Mesodermal cell (in vitro differentiated cells): ENCODE data around the gene ATXN2.
"Not testable (repeated sequence)": the region's sequence is repeated elsewhere in the genome, so short reads cannot be mapped to it uniquely, and the experiment has no call there.

Source experiments
- H3K27ac ChIP-seq: 2 replicates; pipeline ENCODE4 v1.7.0; 2013; ENCODE audit warnings: mild to moderate bottlenecking, low read depth, low read length, moderate library complexity; ENCODE audit not compliant: severe bottlenecking
- H3K36me3 ChIP-seq: 2 replicates; pipeline ENCODE4 v1.7.1; 2013; ENCODE audit warnings: mild to moderate bottlenecking, low read length, moderate library complexity; ENCODE audit not compliant: control insufficient read depth, insufficient read depth
- H3K4me1 ChIP-seq: one replicate; pipeline ENCODE4 v1.7.1; 2013; ENCODE audit warnings: mild to moderate bottlenecking, low read length; ENCODE audit not compliant: insufficient read depth, control insufficient read depth, poor library complexity, severe bottlenecking
- H3K4me3 ChIP-seq: 2 replicates; pipeline ENCODE4 v1.7.0; 2013; ENCODE audit warnings: low read length, control low read depth, mild to moderate bottlenecking; ENCODE audit not compliant: insufficient read depth, poor library complexity, severe bottlenecking; ENCODE audit errors: extremely low read depth
- H3K9me3 ChIP-seq: 2 replicates; pipeline ENCODE4 v1.7.1; 2013; ENCODE audit warnings: mild to moderate bottlenecking, low read length, moderate library complexity; ENCODE audit not compliant: control insufficient read depth
- WGBS, 2 experiments: methylation state at CpG; one replicate each; pipeline ENCODE4 v1.1.5; 2013; ENCODE audit warnings: missing lambda C conversion rate in 2 of 2; ENCODE audit not compliant: insufficient coverage in 2 of 2; 5-methylcytosine and 5-hydroxymethylcytosine counted together

The ATXN2 gene

GRCh38 chr12:111600205-111600642 lies 1.1 kb upstream of the ATXN2 start:
- H3K36me3 ChIP-seq = no peaks in the 10 kb centered on the region
- 40% methylated on average over 1 of the region's 5 CpGs; no CpG with 5 or more reads in 1 of the 2 experiments for WGBS, 2 experiments

GRCh38 chr12:111599453-111600204 lies 514 bp upstream of the ATXN2 start:
- Histone ChIP-seq H3K9me3 (no peaks in the 10 kb centered on the region), H3K4me3 (peak overlapping the region; percentile 98), H3K27ac (peak overlapping the region; percentile 97), H3K36me3 (no peaks in the 10 kb centered on the region), H3K4me1 (peaks cover 9% of the 10 kb centered on the region)
- WGBS, 2 experiments = 1% methylated on average over 25 to 42 of the region's 56 CpGs

More at GRCh38 chr12:111600205-111600642, 1.1 kb upstream of the ATXN2 start:
- Histone ChIP-seq H3K9me3 (no peaks in the 10 kb centered on the region), H3K27ac (peak overlapping the region; percentile 97), H3K4me1 (peaks cover 9% of the 10 kb centered on the region), H3K4me3 (peak overlapping the region; percentile 98)

- Histone ChIP-seq H3K36me3 (peaks cover 6% of the 10 kb centered on the region), H3K9me3 (no peaks in the 10 kb centered on the region), H3K4me3 (peak overlapping the region; percentile 98), H3K4me1 (peaks cover 9% of the 10 kb centered on the region), H3K27ac (peak overlapping the region; percentile 83)
- WGBS, 2 experiments = 0% methylated on average over 33 to 39 of the region's 67 CpGs
These were observed 1.1 kb downstream of the ATXN2 start for GRCh38 chr12:111597831-111598636.

- H3K4me3 ChIP-seq = peak overlapping the region; percentile 98
- peaks cover 6% of the 10 kb centered on the region for H3K36me3 ChIP-seq
- H3K27ac ChIP-seq = peak overlapping the region; percentile 83
- H3K9me3 ChIP-seq = no peaks in the 10 kb centered on the region
- 1 to 4% methylated on average over 19 to 26 of the region's 33 CpGs for WGBS, 2 experiments
- peaks cover 9% of the 10 kb centered on the region for H3K4me1 ChIP-seq
These were observed 1.9 kb downstream of the ATXN2 start for GRCh38 chr12:111596985-111597830.

- H3K4me1 ChIP-seq, H3K9me3 ChIP-seq, H3K4me3 ChIP-seq, H3K27ac ChIP-seq: not testable (repeated sequence)
- WGBS, 2 experiments = 92 to 94% methylated on average over 10 to 12 of the region's 15 CpGs
- H3K36me3 ChIP-seq = peaks cover 13% of the 10 kb centered on the region
These were observed 3.7 kb downstream of the ATXN2 start for GRCh38 chr12:111595341-111595835.

- not testable (repeated sequence) for H3K9me3 ChIP-seq
- WGBS, 2 experiments = 89 to 91% methylated on average over 5 to 6 of the region's 6 CpGs
These were observed 7.6 kb downstream of the ATXN2 start for GRCh38 chr12:111591399-111592010.

GRCh38 chr12:111590552-111590951 lies 8.6 kb downstream of the ATXN2 start:
- Histone ChIP-seq H3K4me3 (no peak overlapping the region), H3K4me1 (no peaks in the 10 kb centered on the region), H3K9me3 (no peaks in the 10 kb centered on the region), H3K27ac (no peak overlapping the region), H3K36me3 (peaks cover 33% of the 10 kb centered on the region)
- WGBS, 2 experiments = 91 to 100% methylated on average over 4 of the region's 6 CpGs

More at GRCh38 chr12:111591399-111592010, 7.6 kb downstream of the ATXN2 start:
- H3K36me3 ChIP-seq = peaks cover 28% of the 10 kb centered on the region
- not testable (repeated sequence) for H3K27ac ChIP-seq, H3K4me3 ChIP-seq, H3K4me1 ChIP-seq

GRCh38 chr12:111589601-111590000 lies 9.5 kb downstream of the ATXN2 start:
- Histone ChIP-seq H3K9me3 (no peaks in the 10 kb centered on the region), H3K36me3 (peaks cover 34% of the 10 kb centered on the region), H3K4me1 (no peaks in the 10 kb centered on the region), H3K27ac (no peak overlapping the region), H3K4me3 (no peak overlapping the region)
- WGBS, 2 experiments = 95 to 97% methylated on average over 9 of the region's 9 CpGs

- WGBS, 2 experiments = 100% methylated on average over 1 of the region's 3 CpGs; no CpG with 5 or more reads in 1 of the 2 experiments
- H3K9me3 ChIP-seq = no peaks in the 10 kb centered on the region
- no peak overlapping the region for H3K27ac ChIP-seq
These were observed 11.1 kb downstream of the ATXN2 start for GRCh38 chr12:111588010-111588409.

GRCh38 chr12:111586986-111587385 lies 12.1 kb downstream of the ATXN2 start:
- Histone ChIP-seq H3K4me3 (no peak overlapping the region), H3K4me1 (no peaks in the 10 kb centered on the region), H3K27ac (no peak overlapping the region), H3K9me3 (no peaks in the 10 kb centered on the region), H3K36me3 (peaks cover 28% of the 10 kb centered on the region)
- 90 to 100% methylated on average over 1 to 2 of the region's 4 CpGs for WGBS, 2 experiments

More at GRCh38 chr12:111588010-111588409, 11.1 kb downstream of the ATXN2 start:
- H3K4me1 ChIP-seq = no peaks in the 10 kb centered on the region
- H3K4me3 ChIP-seq = no peak overlapping the region
- H3K36me3 ChIP-seq = peaks cover 28% of the 10 kb centered on the region
